ENCODE results near the gene INAFM2.

The INAFM2 gene

DNA sequence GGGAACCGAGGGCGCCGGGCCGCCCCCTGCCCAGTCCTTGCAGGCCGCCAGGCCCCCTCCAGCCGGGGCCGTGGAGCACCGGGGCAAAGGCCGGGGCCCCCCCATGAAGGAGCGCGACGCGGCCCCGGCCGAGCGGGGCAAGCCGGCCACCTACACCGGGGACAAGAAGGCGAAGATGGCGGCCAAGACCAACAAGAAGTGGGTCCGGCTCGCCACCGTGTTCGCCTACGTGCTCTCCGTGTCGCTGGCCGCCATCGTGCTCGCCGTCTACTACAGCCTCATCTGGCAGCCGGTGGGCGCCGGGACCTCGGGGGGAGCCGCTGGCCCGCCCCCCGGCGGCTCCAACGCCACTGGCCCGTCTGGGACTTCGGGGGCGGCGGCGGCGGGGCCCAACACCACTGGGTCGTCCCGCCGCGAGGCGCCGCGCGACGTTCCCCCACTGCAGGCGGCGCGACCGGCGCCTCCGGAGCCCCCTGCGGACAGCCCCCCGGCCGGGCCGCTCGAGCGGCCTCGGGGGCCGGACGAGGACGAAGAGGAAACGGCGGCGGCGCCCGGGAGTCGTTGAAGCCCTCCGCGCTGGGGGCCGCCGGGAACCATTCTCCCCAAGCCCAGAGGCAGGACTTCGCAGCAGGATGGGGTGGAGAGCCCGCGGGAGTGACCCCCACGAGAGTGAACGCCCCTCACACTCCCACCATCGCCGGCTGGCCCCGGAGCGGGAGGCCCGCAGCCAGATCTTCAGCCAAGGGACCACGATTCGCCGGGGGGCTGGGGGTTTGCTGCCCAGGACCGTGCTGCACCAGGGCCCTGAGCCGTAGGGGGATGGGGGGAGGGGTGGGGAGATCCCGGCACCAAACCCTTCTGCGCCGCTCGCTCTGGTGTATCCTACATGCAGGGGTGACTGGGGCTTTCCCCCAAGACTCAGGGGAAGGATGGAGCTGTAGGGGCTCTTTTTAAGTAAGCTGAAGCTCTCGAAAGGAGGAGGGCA lies 753 bp downstream of the INAFM2 start (continued):
- 0 out of 2 replicates have a peak, but pooled peaks have one; percentile 1 for TF ChIP-seq ZNF335 (tag by site-specific recombination; conservative IDR thresholded peaks at IDR 0.05)
- TF ChIP-seq, protein P1, sequence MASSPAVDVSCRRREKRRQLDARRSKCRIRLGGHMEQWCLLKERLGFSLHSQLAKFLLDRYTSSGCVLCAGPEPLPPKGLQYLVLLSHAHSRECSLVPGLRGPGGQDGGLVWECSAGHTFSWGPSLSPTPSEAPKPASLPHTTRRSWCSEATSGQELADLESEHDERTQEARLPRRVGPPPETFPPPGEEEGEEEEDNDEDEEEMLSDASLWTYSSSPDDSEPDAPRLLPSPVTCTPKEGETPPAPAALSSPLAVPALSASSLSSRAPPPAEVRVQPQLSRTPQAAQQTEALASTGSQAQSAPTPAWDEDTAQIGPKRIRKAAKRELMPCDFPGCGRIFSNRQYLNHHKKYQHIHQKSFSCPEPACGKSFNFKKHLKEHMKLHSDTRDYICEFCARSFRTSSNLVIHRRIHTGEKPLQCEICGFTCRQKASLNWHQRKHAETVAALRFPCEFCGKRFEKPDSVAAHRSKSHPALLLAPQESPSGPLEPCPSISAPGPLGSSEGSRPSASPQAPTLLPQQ (tag by site-specific recombination; IDR thresholded peaks at IDR 0.05), result peak; percentile 76
- TF ChIP-seq ZNF211 (tag by site-specific recombination; IDR thresholded peaks at IDR 0.05; ENCODE audit: low read depth), result no peak
- peak; percentile 33; the same call in 1 of the 2 replicates for TF ChIP-seq ZBTB20 (tag by site-specific recombination; IDR thresholded peaks at IDR 0.05)
- TF ChIP-seq, protein P2, sequence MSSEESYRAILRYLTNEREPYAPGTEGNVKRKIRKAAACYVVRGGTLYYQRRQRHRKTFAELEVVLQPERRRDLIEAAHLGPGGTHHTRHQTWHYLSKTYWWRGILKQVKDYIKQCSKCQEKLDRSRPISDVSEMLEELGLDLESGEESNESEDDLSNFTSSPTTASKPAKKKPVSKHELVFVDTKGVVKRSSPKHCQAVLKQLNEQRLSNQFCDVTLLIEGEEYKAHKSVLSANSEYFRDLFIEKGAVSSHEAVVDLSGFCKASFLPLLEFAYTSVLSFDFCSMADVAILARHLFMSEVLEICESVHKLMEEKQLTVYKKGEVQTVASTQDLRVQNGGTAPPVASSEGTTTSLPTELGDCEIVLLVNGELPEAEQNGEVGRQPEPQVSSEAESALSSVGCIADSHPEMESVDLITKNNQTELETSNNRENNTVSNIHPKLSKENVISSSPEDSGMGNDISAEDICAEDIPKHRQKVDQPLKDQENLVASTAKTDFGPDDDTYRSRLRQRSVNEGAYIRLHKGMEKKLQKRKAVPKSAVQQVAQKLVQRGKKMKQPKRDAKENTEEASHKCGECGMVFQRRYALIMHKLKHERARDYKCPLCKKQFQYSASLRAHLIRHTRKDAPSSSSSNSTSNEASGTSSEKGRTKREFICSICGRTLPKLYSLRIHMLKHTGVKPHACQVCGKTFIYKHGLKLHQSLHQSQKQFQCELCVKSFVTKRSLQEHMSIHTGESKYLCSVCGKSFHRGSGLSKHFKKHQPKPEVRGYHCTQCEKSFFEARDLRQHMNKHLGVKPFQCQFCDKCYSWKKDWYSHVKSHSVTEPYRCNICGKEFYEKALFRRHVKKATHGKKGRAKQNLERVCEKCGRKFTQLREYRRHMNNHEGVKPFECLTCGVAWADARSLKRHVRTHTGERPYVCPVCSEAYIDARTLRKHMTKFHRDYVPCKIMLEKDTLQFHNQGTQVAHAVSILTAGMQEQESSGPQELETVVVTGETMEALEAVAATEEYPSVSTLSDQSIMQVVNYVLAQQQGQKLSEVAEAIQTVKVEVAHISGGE (tag by site-specific recombination; conservative IDR thresholded peaks at IDR 0.05; ENCODE audit: low read depth), result peak; percentile 61
- 0 out of 2 replicates have a peak, but pooled peaks have one; percentile 11 for TF ChIP-seq SP2 (tag by site-specific recombination; IDR thresholded peaks at IDR 0.05)
- TF ChIP-seq ZNF24 (tag by site-specific recombination; IDR thresholded peaks at IDR 0.05), result no peak
- TF ChIP-seq YY1 (tag by site-specific recombination; IDR thresholded peaks at IDR 0.05), result 0 out of 2 replicates have a peak, but pooled peaks have one; percentile 28
- no peak for TF ChIP-seq ZNF214 (tag by site-specific recombination; IDR thresholded peaks at IDR 0.05; ENCODE audit: borderline replicate concordance)
- peak; percentile 61 for TF ChIP-seq GLIS2 (tag by site-specific recombination; IDR thresholded peaks at IDR 0.05)
- no peak for TF ChIP-seq ZNF530 (tag by site-specific recombination; IDR thresholded peaks at IDR 0.05; ENCODE audit: low read depth)
- peak; percentile 43 for TF ChIP-seq ZFHX2 (tag by site-specific recombination; conservative IDR thresholded peaks at IDR 0.05)

DNA sequence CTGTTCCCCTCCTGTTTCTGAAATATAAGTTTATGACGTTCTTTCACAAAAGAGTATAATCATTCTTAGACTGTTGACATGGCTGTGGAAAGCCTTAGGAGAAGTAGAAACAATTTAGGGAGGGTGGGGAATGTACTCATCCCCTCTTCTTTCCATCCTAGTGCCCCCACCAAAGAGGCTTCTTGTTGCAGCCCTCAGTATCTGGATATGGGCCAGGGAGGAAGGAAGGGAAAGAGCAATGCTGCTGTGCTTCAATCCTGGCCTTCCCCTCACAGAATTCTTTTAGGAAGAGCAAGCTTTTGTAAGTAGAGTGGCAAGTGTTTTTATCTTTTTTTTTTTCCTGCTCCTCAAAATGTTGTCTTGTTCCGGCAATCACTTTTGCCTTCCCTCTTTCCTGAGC lies 1.7 kb downstream of the INAFM2 start:
- H3K36me3 ChIP-seq (ENCODE audit: control insufficient read depth in 2 of 2, insufficient read depth in 1 of 2, low read length in 2 of 2), result peaks cover 0 to 10% of the 10 kb centered on the region in 2 experiments; a peak in 1 of 3 replicates
- no peaks in the 10 kb centered on the region for H3K9me3 ChIP-seq (ENCODE audit: control insufficient read depth, insufficient read depth, low read depth, low read length)
- peaks cover 13% of the 10 kb centered on the region; the same call in 1 of the 2 replicates for H3K4me1 ChIP-seq (ENCODE audit: control insufficient read depth, insufficient read depth, low read length)
- ChIA-PET POLR2A (interaction anchor here (1.0 kb wide), 1 partner anchor 9 kb away, joined by 4 read pairs; no protein-coding TSS in a partner anchor), CTCF (interaction anchor here (0.5 to 5.5 kb wide), 5 partner anchors 13 to 220 kb away, joined by 3 to 82 read pairs (median 4); no protein-coding TSS in a partner anchor)
- TF ChIP-seq ZNF175 (tag by site-specific recombination; IDR thresholded peaks at IDR 0.05), result no peak
- TF ChIP-seq, protein P2 (tag by site-specific recombination; conservative IDR thresholded peaks at IDR 0.05; ENCODE audit: low read depth), result peak; percentile 73
- H3K4me3 ChIP-seq (ENCODE audit: low read depth, low read length), result peak overlapping the region; percentile 70
- H3K27ac ChIP-seq (ENCODE audit: extremely low read depth, low read depth, low read length), result no peak overlapping the region
